Kidney epithelial cell (primary cell): ENCODE measurements around the gene TRAPPC11. TPM values are rescaled to one million over a fixed set of nuclear protein-coding genes. Genes with fewer than 3 reads are reported as not detected.

Source experiments
- DNase-seq: peaks from one replicate; pipeline ENCODE4 v3.0.0-alpha.2; 2010; ENCODE audit warnings: low read depth
- H3K27me3 ChIP-seq: 2 replicates; pipeline ENCODE4 v1.6.0; 2011; ENCODE audit warnings: low read length; ENCODE audit not compliant: control insufficient read depth, insufficient read depth
- H3K36me3 ChIP-seq: 2 replicates; pipeline ENCODE4 v1.5.1; 2011; ENCODE audit warnings: low read length; ENCODE audit not compliant: control insufficient read depth, insufficient read depth
- H3K4me3 ChIP-seq: 2 replicates; pipeline ENCODE4 v1.5.1; 2011; ENCODE audit warnings: low read depth, mild to moderate bottlenecking, control low read depth, low read length
- total RNA-seq: library from RNA; depleted of rRNA; stranded (reverse); fragments of >200 nt; gene quantifications from 2 replicates; pipeline ENCODE4 v1.2.3, GENCODE V29; 2015
- TF ChIP-seq, protein P1 (sequence below): IDR thresholded peaks from 2 replicates; pipeline ENCODE4 v1.5.1; 2011; ENCODE audit warnings: mild to moderate bottlenecking, moderate library complexity, low read length, control low read depth, inconsistent platforms; ENCODE audit not compliant: insufficient read depth, poor library complexity, severe bottlenecking

The TRAPPC11 gene
- total RNA-seq, 1 donor from 2014 or later = 30.3 TPM

GRCh38 chr4:183627979-183628588, 31.0 kb upstream of the TRAPPC11 start:
- Histone ChIP-seq H3K36me3 (no peaks in the 10 kb centered on the region), H3K4me3 (no peak overlapping the region), H3K27me3 (no peaks in the 10 kb centered on the region)
- TF ChIP-seq, protein P1, sequence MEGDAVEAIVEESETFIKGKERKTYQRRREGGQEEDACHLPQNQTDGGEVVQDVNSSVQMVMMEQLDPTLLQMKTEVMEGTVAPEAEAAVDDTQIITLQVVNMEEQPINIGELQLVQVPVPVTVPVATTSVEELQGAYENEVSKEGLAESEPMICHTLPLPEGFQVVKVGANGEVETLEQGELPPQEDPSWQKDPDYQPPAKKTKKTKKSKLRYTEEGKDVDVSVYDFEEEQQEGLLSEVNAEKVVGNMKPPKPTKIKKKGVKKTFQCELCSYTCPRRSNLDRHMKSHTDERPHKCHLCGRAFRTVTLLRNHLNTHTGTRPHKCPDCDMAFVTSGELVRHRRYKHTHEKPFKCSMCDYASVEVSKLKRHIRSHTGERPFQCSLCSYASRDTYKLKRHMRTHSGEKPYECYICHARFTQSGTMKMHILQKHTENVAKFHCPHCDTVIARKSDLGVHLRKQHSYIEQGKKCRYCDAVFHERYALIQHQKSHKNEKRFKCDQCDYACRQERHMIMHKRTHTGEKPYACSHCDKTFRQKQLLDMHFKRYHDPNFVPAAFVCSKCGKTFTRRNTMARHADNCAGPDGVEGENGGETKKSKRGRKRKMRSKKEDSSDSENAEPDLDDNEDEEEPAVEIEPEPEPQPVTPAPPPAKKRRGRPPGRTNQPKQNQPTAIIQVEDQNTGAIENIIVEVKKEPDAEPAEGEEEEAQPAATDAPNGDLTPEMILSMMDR = no peak
- no peak for DNase-seq

DNA sequence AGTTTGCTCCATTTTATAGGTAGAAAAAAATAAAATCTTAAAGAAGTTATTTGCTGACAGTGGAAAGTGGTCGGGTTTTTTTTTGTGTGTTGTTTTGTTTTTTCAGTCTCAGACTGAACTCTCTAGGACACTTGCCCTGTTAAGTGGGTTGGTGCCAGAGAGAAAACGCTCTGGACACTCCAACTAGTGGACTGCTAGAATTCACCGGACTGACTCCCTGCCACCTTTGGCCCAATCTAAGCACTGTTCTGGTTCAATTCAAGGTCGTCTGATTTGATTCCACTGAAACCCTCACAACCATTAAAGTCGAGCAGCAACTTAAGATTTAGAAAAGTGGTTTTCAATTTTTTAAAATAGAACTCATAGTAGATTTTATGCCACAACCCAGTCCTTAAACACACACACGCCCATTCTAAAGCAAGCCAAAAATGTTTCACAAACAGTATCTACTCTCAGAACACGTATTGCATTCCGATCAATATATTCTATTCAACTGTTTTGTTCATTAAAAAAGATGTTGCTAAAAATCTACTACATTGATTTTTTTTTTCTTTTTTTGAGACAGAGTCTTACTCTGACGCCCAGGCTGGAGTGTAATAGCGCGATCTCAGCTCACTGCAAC, 27.4 kb upstream of the TRAPPC11 start:
- TF ChIP-seq, protein P1 = no peak
- no peak for DNase-seq
- H3K4me3 ChIP-seq = no peak overlapping the region
- H3K36me3 ChIP-seq = no peaks in the 10 kb centered on the region
- no peaks in the 10 kb centered on the region for H3K27me3 ChIP-seq

GRCh38 chr4:183632689-183633088, 26.4 kb upstream of the TRAPPC11 start:
- Histone ChIP-seq H3K36me3 (no peaks in the 10 kb centered on the region), H3K4me3 (no peak overlapping the region), H3K27me3 (no peaks in the 10 kb centered on the region)
- TF ChIP-seq, protein P1 = no peak
- DNase-seq = no peak

DNA sequence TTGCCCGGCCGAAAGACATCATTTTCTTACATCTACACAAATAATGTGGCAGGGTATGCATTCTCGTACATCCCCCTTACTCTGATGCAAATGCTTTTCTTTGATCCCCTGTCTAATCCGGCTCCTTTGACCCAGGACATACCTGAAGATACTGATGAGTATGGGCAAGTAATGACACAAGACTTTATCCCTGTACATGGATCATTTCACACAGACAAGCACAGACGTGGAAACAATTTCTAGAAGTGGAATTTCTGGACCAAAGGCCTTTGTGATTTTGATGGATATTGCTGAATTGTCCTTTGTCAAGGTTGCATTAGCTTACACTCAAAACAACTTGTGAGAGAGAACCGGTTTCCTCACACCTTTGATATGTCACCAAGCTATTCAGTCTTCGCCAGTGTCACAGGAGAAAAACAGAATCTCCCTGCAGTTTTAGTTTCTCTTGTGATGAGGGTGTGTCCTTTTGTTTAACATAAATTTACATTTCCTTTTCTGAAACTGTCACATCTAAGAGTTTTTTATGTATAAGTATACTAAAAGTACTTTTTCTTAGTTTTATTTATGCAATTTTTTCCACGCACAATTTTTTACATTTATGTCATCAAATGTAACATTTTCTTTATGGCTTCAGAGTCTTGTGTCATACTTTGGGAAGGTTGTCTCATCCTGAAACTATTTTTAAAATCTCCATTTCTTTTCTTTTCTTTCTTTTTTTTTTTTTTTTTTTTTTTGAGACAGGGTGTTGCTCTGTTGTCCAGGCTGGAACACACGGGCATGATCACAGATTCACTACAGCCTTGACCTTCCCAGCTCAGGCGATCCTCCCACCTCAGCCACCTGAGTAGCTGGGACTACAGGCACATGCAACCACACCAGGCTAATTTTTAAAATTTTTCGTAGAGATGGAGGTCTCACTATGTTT, 25.4 kb upstream of the TRAPPC11 start:
- no peaks in the 10 kb centered on the region for H3K27me3 ChIP-seq
- TF ChIP-seq, protein P1 = no peak
- no peaks in the 10 kb centered on the region for H3K36me3 ChIP-seq
- no peak overlapping the region for H3K4me3 ChIP-seq
- DNase-seq = no peak

- Histone ChIP-seq H3K4me3 (no peak overlapping the region), H3K36me3 (no peaks in the 10 kb centered on the region), H3K27me3 (no peaks in the 10 kb centered on the region)
- TF ChIP-seq, protein P1 = no peak
- no peak for DNase-seq
Observed at GRCh38 chr4:183635321-183635720, 23.8 kb upstream of the TRAPPC11 start.
